ENCODE measurements around the gene PKMYT1.
"Not testable (repeated sequence)": the region's sequence is repeated elsewhere in the genome, so short reads cannot be mapped to it uniquely, and the experiment has no call there.

Gene PKMYT1

DNA sequence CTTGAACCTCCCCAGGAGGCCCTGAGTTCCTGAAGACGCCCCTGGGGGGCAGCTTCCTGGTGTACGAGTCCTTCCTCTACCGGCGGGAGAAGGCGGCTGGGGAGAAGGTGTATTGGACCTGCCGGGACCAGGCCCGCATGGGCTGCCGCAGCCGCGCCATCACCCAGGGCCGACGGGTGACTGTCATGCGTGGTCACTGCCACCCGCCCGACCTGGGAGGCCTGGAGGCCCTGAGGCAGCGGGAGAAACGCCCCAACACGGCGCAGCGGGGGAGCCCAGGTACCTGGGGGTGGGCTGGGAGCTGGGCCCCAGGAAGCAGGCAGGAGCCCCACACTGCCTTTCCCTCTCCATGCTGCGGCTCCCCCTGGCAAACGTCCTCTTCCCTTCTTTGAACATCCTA is 46.5 kb downstream of the PKMYT1 start:
- DNase-seq (ENCODE audit: low spot score) = no peak

DNA sequence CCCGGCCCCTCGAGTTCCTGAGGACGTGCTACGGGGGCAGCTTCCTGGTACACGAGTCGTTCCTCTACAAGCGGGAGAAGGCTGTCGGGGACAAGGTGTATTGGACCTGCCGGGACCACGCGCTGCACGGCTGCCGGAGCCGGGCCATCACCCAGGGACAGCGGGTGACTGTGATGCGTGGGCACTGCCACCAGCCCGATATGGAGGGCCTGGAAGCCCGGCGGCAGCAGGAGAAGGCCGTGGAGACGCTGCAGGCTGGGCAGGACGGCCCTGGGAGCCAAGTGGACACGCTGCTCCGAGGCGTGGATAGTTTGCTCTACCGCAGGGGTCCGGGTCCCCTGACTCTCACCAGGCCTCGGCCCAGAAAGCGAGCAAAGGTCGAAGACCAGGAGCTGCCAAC is 47.1 kb downstream of the PKMYT1 start:
- no peak for DNase-seq (ENCODE audit: low spot score)

DNA sequence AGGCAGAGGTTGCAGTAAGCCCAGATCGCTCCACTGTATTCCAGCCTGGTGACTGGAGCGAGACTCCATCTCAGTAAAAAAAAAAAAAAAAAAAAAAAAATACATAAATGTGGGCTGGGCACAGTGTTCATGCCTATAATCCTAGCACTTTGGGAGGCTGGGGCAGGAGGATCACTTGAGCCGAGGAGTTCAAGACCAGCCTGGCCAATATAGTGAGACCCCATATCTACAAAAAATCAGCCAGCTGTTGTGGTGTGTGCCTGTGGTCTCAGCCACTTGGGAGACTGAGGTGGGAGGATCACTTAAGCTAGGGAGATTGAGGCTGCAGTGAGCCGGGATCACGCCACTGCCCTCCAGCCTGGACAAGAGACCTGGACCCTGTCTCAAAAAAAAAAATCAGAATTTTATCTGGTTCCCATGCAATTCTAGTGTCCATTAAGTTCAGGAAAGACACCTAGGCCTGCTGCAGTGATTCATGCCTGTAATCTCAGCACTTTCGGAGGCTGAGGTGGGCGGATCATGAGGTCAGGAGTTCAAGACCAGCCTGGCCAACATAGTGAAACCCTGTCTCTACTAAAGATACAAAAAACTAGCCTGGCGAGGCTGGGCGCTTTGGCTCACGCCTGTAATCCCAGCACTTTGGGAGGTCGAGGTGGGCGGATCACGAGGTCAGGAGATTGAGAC is 48.9 kb downstream of the PKMYT1 start:
- DNase-seq (ENCODE audit: low spot score) = not testable (repeated sequence)

DNA sequence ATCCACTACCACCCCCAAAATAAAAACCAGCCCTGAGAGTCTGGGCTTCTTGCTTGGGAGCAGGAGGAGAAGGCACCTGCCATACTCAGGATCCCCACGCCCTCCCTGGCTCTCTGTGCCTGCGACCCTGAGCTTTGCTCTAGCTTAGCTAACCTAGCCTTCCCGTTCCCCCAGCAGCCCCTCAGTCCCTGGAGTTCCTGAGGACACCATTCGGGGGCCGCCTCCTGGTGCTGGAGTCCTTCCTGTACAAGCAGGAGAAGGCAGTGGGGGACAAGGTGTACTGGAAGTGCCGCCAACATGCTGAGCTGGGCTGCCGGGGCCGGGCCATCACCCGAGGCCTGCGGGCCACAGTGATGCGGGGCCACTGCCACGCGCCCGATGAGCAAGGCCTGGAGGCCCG is 50.0 kb downstream of the PKMYT1 start:
- DNase-seq (ENCODE audit: low spot score) = no peak

DNA sequence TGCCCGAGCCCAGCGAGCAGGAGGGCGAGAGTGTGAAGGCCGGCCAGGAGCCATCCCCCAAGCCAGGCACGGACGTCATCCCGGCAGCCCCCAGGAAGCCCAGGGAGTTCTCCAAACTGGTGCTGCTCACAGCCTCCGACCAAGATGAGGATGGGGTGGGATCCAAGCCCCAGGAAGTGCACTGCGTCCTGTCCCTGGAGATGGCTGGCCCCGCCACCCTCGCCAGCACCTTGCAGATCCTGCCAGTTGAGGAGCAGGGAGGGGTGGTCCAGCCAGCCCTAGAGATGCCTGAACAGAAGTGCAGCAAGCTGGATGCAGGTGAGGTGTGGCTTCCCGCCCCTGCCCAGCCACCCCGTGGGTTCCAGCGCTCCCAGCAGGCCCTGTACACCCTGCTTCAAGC is 50.6 kb downstream of the PKMYT1 start:
- no peak for DNase-seq (ENCODE audit: low spot score)

DNA sequence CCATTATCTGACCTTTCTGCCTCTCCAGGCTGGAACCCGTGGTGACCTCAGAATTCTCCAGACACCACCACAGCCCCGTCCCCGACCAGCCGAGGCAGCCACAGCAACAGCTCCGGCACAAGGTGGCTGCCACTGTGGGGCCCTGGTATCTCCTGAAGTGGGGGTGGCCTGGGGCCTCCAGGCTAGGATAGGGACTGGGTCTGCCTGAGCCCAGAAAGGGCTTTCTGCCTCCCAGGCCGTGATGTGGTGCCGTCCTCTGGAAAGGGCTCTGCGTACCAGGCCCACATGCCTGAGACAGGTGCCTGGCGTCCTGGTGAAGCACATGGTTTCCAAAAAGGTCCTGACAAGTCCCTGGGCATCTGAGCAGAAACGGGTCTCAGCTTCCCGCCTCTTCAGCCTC is 51.5 kb downstream of the PKMYT1 start:
- DNase-seq (ENCODE audit: low spot score) = no peak

DNA sequence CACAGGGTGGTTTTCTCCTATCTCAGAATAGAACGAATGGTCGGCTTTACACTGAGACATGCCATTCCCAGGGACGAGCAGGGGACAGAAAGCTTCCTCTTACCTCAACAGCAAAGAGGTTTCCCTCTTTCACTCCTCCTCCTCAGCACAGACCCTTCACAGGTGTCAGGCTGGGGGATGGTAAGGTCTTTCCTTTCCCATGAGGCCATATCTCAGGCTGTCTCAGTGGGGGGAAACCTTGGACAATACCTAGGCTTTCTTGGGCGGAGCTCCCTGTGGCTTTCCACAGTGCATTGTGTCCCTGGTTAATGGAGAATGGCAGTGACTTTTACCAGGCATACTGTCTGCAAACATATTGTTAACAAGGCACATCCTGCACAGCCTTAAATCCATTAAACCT is 52.1 kb downstream of the PKMYT1 start:
- DNase-seq (ENCODE audit: low spot score) = not testable (repeated sequence)

DNA sequence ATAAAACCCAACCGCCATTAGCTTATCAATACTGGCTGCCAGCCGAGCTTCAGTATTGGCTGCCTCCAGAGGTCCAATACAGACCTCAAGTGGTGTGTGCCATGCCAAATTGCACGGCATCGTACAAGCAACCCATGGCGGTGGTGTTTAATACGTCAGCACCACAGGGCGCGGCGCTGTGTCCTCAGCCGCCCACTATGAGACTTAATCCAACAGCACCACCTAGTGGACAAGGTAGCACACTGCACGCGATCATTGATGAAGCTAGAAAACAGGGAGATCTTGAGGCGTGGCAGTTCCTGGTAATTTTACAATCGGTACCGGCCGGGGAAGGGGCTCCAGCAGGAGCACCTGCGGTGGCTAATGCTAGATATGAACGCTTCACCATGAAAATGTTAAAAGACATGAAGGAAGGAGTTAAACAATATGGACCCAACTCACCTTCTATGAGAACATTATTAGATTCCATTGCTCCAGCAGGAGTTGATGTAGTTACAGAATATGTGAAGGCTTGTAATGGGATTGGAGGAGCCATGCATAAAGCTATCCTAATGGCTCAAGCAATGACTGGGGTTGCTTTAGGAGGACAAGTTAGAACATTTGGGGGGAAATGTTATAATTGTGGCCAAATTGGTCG is 53.1 kb downstream of the PKMYT1 start:
- DNase-seq (ENCODE audit: low spot score) = peak; percentile 85

DNA sequence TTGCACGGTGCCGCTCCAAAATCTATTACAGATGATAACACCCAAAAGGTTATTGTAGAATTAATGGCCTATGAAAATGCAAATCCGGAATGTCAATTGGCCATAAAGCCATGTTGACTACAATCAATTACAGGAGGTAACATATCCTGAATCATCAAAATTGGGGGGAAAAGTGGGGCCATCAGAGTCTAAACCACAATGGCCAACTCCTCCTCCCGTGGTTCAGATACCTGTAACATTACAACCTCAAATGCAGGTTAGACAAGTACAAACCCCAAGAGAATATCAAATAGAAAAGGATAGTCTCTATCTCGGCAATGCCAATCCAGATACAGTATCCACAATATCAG is 53.6 kb downstream of the PKMYT1 start:
- no peak for DNase-seq (ENCODE audit: low spot score)

DNA sequence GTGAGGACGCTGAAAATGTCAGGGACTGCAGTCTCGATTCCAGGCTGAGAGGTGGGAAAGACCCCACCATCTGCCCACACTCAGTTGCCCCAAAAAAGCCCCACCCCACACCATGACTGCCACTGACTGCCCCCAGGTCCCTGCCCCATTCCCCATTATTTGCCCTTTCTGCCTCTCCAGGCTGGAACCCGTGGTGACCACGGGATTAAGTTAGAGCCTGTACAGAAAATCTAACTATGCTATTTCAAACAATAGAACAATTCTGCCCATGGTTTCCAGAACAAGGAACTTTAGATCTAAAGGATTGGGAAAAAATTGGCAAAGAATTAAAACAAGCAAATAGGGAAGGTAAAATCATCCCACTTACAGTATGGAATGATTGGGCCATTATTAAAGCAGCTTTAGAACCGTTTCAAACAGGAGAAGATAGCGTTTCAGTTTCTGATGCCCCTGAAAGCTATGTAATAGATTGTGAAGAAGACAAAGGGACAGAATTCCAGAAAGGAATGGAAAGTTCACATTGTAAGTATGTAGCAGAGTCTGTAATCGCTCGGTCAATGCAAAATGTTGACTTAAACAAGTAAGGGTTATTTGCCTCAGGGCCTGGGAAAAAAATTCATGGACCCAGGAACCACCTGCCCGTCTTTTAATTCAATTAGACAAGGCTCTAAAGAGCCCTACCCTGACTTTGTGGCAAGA is 54.1 kb downstream of the PKMYT1 start:
- DNase-seq (ENCODE audit: low spot score) = no peak

DNA sequence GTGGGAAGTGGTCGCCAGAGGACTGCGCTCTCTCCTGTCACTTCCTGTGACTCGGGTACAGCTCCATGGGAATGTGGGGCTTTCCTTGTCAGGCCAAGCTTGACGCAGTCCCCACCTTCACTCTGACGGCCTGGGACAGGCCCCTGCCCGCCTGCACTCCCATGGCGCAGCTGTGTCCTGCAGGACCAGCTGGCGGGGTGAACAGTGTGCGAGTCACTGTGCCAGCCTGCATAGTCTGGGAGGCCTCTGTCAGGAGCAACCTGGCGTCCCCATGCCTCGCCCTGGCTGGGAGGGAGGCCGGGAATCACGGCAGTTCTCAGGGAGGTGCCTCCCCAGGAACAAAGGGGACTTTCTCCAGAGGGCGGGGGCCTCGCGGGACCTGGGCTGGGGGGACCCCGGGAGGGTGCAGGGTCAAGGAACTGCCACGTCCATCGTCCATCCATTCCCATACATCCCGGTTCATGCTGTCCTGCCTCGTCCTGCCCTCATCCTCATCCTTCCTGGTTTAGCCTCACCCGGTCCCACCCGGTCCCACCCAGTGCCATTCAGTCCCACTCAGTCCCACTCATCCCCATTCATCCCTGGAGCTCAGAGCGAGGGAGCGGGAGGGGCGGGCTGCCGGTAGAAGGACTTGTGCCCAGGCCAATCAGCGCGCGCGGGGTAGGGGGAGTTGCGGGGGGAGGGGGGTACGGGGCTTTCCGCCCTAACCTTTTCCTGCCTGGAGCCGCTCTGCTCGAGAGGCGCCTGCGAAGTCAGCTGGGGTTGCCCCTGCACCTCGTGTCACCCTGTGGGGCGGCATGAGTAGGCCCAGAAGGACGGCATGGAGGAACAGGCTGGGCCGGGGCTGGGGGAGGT is 55.1 kb downstream of the PKMYT1 start:
- DNase-seq (ENCODE audit: low spot score) = no peak

DNA sequence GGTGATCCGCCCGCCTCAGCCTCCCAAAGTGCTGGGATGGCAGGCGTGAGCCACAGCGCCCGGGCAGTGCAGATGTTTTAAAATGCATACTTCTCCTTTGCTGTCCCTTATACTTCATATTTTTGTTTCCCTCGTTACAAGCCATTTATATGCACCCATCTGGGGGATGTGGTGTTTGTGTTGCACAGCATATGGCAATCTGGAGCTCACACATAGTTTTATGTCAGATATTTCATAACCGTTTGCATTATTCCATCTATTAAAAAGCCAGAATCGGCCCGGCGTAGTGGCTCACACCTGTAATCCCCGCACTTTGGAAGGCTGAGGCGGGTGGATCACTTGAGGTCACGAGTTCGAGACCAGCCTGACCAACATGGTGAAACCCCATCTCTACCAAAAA is 56.8 kb downstream of the PKMYT1 start:
- no peak for DNase-seq (ENCODE audit: low spot score)

Measured in CD4-positive, alpha-beta T cell treated with Interleukin-6 at 100 ng/mL for 8 hours (primary cell).